Stimulated activated CD8-positive, alpha-beta memory T cell treated with anti-CD3 and anti-CD28 coated beads, Interleukin-12 subunit alpha, Interleukin-12 subunit beta, amount 100 ng/mL, for 1 hour (primary cell): ENCODE measurements around the gene PWWP2B.
"Not testable (repeated sequence)": the region's sequence is repeated elsewhere in the genome, so short reads cannot be mapped to it uniquely, and the experiment has no call there.

Experiments
- DNase-seq: peaks from one replicate; pipeline ENCODE4 v3.0.0-alpha.2; 2020; ENCODE audit warnings: low read depth

Gene PWWP2B

DNA sequence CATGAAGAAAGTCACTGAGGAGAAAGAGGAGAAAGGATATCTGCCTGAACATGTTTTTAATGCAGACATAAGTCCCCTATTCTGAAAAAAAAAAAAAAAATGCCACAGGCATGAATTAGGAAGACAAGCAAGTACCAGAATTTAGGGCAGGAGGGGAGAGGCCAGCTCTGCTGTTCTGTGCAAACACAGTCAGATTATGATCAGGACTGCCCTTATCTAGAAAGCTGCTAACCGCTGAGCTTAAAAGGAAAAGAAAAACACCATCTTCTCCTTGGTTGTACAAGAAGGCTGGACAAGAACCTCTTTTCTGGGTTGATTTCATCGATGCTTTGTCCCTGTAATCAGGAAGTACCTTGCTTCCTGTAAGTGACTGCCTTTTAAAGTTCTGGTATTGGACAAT, 15.3 kb upstream of the PWWP2B start:
- DNase-seq, result no peak

DNA sequence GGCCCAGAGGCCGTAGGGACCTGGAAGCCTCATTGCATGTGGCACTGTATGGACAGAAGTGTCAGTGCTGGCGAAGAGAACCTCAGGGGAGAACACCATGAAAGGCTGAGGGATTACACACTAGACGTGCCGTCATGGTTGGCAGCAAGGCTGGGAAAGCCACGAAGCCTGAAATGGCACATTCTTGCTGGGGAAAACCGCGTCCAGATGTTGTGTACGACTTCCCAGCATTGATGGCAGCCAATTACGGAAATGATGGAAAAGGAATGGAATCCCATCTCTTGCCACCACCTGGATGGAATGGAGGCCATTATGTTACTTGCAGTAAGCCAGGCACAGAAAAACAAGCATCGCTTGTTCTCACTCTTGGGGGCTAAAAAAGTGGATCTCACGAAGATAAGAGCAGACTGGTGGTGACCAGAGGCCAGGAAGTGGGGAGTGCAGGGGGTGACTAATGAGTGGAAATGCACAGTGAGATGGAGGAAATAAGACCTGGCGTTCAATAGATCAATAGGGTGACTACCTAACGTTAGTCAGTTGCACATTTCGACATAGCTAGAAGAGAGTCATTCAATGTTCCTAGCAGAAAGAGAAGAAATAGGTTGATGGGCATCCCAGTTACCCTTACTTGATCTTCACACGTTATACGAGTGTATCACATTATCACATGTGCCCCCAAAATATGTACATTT, 14.6 kb upstream of the PWWP2B start:
- no peak for DNase-seq

DNA sequence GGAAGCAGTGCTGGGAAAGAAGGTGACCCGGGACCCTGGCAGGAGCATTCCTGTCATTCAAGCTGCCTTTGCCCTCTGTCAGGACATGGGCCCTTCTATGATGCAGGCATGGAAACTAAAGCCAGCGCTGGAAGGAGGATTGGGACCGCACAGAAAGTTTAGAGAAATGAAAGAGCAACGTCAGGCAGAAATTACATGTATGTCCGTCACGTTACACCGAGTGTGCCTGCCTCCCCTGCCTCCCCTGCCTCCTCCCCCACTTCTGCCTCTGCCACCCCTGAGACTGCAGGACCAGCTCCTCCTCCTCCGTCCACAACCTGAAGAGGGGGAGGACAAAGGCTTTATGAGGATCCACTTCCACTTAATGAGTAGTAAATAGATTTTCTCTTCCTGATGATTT, 13.9 kb upstream of the PWWP2B start:
- no peak for DNase-seq

DNA sequence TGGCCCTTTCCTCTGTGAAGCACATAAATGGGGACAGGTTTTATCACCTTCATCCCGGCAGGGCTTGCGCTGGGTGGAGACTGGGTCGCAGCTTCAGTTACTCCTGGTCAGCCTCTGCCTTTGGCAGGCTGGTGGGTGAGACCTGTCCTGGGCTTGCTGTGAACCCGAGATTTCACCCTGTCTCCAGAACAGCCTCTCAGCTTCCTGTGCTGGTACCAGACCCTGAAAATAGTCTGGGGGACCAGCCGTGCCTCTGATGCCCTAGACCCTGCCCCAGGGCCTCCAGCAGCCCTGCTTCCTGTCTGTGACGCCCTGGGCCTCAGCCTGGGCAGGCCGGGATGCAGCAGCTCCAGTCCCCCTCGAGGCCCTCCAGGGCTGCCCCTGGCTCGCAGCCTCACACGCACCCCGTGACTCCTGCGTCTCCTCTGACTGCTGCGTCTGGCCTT, 13.2 kb upstream of the PWWP2B start:
- DNase-seq, result no peak

DNA sequence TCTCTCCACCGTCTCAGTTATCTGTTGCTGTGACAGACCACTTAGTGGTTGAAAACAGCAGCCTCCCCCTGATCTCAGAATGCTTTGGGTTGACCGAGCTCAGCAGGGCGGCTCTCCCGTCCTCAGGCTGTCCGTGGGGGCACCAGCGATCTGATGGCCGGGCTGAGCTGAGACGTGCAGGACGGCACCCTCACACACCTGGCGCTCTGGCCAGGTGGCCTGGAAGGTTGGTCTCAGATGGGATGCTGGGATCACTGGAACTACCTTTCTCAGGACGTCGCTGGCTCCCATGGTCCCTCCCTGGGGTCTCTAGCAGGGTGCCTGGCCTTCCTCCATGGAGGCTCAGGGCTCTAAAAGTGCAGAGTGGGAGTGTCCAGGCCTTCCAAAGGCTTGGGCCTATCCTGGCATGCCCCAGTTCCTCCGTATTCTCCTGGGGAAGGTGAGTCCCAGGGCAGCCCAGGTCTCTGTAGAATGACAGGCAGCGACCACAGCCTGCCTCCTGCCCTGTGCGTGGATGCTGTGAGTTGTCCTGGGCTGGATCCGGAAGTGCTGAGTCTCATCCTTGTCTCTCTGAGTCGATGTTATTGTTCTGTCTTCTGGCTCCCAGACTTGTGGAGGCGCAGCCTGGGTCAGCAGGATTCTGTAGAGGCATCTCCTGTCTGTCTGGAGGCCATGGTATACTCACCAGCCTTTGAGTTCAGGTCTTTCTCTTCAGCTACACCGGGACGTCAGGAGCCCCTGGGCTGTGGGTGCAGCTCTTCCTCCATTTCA, 12.2 kb upstream of the PWWP2B start:
- DNase-seq, result no peak

DNA sequence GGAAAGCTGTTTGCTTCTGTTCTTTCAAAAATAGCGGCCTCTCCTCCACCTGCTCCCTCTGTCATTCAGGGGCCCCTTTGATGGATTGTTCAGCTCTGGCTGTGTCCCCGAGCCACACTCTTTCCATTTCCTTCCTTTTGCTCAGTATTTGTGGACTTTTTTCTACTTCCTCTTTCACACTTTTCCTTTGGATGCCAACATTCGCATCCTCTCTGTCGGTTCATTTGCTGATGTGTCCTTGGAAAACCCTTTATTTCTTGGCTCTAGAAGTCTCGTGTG, 11.7 kb upstream of the PWWP2B start:
- no peak for DNase-seq

DNA sequence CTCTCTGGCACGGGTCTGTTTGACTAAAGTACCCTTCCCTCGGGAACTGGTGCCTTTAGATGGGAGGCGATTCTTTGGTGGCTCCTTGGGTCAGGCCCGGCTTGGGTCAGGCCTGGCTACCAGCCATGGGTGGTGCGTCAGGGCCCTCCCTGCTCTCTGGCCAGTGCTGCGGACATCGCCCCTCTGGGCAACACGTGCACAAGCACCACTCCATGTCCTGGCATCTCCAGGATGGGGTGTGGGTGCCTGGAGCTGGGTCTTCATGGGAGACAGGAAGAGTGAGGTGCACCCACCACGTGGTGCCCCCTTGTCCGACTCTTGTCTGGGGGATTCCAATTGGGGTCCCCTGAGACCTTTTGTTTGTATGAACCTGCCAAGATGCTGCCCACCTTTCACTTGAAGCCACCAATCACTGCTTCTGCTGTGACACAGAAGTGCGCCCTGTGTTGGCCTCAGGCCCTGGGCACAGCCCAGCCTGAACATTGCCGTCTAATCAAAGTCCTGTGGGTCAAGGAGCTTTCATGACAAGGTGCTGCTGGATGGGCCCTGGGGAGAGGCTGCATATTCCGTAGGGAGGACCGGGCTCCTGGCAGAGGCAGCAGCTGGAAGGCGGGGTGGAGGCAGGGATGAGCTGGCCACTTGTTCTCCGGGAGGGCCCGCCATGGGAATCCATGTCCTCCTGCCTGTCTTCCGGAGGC, 11.1 kb upstream of the PWWP2B start:
- DNase-seq, result no peak

DNA sequence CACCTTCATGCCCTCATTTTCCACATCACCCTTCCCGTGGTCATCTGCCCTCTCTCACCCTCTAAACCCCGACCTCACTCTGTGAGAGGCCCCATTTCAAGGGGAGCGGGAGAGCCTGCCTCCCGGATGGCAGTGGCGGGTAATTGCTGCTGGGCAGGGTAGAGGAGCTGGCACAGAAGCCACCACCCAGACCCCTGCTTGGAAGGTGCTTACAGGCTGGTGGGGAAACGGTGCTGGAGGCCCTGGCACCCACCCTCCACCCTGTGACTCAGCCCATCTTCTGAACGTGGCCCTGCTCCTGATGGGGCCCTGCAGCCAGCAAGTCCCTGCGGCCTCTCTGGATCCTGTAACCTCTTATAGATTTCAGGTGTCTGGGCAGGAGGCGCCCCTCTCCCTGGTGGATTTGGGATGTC, 10.6 kb upstream of the PWWP2B start:
- no peak for DNase-seq

DNA sequence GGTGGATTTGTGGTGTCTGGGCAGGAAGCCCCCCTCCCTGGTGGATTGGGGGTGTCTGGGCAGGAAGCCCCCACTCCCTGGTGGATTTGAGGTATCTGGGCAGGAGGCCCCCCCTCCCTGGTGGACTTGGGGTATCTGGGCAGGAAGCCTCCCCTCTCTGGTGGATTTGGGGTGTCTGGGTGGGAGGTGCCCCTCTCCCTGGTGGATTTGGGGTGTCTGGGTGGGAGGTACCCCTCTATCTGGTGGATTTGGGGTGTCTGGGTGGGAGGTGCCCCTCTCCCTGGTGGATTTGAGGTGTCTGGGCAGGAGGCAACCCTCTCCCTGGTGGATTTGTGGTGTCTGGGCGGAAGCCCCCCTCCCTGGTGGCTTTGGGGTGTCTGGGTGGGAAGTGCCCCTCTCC, 10.1 kb upstream of the PWWP2B start:
- not testable (repeated sequence) for DNase-seq

DNA sequence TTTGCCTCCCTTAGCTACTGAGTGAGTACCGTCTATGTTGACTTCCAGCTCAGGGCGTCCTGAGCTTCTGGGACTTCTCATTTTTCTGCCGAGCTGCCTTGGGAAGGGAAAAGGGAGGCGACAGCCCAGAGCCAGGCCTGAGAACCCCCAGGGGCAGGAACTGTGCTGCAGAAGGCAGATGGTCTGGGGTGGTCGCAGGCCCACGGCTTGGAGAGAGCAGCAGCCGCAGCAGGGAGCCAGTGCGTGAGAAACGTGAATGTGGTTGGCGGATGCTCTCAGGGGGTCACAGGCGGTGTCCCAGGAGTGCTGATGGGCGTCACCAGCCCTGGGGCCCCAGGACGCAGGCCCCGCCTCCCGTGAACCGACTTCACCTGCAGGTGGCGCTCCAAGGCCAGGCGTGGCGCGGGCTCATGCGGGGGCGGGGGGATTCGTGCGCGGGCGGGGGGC, 9.2 kb upstream of the PWWP2B start:
- peak; percentile 68 for DNase-seq

DNA sequence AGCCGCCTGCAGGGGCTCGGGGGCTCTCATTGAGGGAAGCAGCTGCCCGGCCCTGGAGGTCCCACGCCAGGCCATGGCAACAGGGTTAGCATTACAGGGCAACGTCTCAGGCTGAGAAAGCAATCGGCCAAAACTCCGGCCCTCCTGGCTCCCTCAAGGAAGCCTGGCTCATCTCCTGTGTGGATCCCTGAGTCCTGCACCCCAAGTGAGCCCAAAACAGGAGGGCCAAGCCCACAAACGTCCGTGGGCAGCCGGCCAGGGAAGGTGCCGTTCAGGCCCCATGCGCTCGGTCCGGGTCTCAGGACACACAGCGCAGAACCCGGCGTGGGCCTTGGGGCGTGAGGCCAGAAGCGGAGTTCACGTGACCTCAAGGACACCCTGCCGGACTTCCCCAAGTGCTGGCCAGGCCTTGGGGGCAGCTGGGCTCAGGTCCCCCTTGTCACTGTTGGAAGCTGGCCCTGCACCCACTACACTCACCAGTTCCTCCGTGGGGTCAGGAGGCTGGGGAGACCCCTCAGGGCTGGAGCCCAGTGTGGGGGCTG, 8.0 kb upstream of the PWWP2B start:
- no peak for DNase-seq

DNA sequence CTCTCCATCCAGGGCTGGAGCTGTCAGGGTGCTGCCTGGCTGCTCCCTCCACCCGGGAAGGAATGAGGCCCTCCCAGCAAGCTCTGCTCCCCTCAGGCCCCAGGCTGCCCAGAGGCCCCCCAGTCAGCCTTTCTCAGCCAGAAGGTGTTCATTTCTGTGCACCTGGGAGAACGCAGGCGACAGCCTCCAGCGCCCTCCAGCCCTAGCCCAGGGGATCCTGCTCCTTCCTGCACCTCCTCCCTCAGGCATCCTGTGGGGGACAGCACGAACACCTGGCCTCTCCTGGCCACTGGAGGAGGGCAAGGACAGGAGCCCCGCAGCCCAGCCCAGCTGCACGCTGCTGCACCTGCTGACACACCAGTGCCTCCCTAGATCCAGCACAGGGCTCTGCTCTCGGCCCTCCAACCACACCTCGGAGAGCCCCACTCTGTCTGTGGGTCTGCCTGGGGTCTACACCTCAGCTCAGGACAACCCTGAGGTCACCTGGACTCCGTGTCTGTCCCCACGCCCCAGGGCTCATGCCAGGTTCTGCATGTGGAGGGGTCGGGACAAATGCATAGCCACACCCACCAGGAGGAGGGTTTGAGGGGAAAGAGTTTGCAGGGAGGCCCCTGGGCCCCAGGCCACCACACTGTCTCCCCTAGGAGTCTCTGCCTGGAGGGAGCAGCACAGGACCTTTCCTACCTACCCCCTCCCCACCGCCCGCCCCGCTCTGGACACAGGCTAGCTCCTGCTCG, 7.4 kb upstream of the PWWP2B start:
- no peak for DNase-seq

DNA sequence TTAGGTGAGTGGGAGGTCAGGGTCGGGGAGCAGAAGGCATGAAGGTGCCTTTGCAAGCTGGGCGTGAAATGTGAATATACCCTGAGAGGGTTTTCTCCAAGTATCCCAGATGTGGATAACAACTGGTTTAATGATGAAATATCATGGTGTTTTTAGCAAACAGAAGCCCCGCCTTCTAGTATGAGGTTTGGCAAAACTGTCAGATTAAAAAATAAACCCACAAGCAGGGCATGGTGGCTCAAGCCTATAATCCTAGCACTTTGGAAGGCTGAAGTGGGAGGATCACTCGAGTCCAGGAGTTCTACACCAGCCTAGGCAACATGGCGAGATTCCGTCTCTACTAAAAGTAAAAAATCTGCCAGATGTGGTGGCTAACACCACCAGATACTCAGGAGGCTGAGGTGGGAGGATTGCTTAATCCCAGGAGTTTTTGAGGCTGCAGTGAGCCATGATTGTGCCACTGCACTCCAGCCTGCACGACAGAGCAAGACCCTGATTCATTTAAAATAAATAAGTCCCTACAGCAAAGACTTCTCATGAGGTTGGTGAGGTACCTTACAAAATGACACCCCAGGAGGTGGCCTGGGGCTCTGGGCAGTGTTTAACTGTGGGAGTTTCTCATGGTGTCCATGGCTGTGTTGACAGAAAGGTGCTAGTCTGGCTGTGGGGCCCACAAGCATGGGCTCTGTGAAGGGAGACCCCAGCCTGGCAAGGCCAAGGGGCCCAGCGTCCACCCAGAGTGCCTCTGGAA, 6.7 kb upstream of the PWWP2B start:
- DNase-seq, result no peak

DNA sequence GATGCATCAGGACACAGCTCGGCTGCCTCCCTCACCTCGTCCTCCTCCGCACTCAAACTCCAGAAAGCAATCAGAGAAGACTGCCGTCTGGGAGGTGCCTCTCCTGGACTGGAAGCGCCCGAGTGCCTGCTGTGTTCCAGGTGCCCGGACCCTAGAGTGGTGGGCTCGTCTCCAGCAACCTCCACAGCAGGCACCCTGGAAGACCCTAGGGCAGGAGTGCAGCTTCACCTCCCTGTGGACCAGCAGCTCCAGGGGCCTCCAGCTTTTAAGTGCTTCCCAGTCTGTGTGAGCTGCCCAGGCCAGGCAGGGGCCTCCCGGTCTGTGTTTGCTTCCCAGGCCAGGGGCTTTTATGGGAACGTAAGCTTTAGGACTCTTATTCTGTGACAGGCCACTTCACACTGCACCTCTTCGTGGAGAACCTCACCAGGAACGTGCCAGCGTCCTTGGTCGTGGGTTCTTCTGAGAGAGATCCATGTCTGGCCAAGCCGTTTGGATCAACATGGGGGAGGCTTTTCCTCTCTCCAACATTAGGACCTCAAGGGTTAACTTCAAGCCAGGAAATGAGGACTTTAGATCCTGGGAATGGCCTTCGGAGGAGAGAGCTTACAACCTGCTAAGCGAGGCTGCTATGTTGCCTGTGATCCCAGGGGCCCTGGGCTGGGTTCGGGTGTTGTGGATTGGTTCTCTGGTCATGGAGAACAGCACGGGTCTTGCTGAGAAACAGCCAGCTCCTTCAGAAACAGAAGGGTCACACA, 5.9 kb upstream of the PWWP2B start:
- DNase-seq, result no peak

DNA sequence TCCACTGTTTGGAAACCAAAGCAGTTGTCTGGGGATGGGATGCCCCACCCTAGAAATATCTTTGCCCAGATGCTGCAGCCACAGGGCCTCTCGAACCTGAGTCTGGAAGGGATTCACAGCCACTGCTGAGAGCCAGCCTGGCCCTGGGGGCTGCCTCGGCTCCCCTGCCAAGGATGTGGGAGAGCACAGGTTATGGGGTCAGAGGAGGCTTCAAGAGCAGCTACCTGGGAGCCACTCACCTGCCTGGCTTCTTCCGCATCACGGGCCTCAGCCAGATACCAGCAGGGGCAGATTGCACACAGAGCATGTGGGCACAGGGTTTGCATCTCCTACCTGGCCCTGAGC, 5.4 kb upstream of the PWWP2B start:
- DNase-seq, result no peak

DNA sequence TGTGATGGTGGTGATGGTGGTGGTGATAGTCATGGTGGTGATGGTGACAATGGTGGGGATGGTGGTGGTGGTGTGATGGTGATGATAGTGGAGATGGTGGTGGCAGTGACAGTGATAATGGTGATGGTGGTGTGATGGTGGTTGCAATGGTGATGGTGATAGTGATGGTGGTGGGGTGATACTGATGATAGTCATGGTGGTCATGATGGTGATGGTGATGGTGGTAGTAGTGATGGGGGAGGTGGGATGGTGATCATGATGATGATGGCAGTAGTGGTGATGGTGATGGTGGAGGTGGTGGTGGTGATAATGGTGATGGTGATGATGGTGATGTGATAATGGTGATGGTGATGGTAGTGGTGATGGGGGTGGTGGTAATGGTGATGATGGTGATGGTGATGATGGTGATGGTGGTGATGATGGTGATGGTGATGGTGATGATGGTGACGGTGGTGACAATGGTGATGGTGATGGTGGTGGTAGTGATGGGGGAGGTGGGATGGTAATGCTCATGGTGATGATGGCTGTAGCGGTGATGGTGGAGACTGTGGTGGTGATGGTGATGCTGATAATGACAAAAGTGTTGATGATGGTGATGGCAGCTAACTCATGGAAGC, 4.7 kb upstream of the PWWP2B start:
- no peak for DNase-seq

DNA sequence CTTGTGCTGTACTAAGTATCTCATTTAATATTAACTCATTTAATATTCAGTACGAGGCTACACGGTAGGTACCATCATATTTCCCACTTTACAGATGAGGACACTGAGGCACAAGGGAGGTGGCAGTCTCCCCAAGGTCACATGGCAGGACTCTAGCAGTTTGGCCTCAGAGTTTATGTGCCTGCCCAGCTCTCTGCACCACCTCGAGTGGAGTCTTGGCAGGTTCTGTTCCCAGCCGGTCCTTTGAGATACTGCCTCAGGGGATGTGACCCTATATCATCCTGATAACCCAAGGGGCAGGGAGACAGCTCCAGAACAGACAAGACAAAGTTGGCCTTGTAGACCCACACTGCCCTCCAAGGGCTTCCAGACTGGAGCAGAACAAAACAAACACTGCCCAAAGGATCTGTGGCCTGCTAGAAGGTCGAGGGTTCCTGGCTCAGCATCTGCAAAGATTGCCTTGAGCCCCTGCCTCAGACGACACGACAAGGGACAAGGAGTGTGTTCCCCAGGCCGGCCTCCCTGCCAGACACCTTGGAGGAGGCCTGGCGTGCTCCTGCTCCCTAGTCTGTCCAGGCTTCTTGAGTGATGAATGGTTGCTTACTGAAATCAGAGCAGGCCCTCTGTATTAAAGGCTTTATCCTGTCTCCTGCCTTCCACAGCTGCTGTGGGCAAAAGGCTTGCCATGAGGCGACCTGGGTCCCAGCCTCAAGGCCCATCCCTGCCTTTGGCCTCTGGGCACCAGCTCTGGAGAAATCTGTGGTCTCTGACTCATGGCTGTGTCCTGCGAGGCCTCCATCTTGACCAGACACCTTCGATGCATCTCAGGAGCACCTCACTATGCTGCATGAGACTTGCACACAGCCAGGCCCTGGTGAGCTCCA, 3.9 kb upstream of the PWWP2B start:
- DNase-seq, result no peak

DNA sequence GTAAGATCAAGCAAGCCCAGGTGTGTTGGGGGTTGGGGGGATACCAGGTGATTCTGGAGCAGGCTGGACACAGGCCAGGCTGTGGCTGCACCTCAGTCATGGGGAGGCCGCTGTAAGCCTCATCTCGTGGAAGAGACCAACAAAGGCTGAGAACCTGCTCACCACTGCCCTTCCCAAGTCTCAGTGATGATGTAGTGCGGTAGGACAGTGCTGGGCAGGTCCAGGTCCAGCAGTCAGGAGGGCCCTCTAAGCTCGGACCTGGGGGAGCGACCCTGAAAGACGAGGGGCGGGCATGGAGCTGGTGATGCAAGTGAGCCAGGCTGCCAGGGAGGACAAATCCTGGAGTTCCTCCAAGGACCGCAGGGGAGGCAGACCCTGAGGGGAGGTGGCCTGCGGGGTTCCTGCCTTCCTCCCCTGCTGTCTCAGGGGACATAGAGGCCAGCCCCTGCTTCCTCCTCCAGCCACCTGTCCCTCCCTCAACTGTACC, 3.3 kb upstream of the PWWP2B start:
- no peak for DNase-seq

DNA sequence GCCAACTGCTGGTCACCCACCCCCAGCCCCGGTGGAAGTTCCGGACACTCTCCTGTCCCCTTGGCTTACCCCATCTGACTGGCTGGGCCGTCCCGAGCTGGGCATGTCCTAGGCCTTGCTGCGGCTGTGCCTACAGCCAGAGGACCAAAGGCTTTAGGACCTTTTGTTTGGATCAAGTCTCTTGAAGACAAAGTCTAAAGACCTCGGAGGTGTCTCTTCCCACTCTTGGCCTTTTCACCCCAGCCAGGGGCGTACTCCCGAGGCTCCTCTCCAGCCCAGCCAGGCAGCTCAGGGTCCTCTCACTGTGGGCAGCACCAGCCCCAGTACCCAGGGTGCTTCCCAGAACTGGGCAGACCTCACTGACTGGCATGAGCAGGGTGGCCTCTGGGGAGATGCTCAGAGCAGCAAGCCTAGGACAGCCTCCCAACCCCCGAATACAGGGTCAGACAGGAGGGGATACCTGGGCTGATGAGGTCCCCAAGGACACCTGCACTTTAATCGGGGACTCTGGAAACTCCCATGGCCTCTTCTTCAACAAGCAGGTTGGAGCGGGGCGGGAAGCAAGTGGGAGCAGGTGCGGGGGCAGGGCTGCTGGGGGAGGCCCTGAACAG, 2.7 kb upstream of the PWWP2B start:
- no peak for DNase-seq
